HG03159 (cell line): Measurements from ENCODE around the gene SPRY1.

Experiments used
- ATAC-seq: cut with Tn5 transposase; IDR thresholded peaks from one replicate; pipeline ENCODE4 v1.9.1; 2021; ENCODE audit warnings: mild to moderate bottlenecking, moderate library complexity; ENCODE audit not compliant: unreplicated experiment

SPRY1 gene

GRCh38 chr4:123396307-123397143 lies at the start of gene SPRY1:
SPRY1 (plus strand) TSS chr4:123396795; CDS start chr4:123401592, 4,797 bp downstream.
- ATAC-seq: peak; percentile 43

GRCh38 chr4:123346951-123347350 lies 49.6 kb upstream of the SPRY1 start:
- no peak for ATAC-seq

GRCh38 chr4:123348946-123349345 lies 47.6 kb upstream of the SPRY1 start:
- ATAC-seq: no peak

- ATAC-seq: no peak
Observed at GRCh38 chr4:123349421-123350190, 47.0 kb upstream of the SPRY1 start.

- ATAC-seq: no peak
Observed at GRCh38 chr4:123350191-123350544, 46.4 kb upstream of the SPRY1 start.

- ATAC-seq: no peak
Observed at GRCh38 chr4:123350726-123351125, 45.9 kb upstream of the SPRY1 start.

- no peak for ATAC-seq
Observed at GRCh38 chr4:123351713-123352112, 44.9 kb upstream of the SPRY1 start.

- no peak for ATAC-seq
Observed at GRCh38 chr4:123352240-123352945, 44.2 kb upstream of the SPRY1 start.

- no peak for ATAC-seq
Observed at GRCh38 chr4:123352966-123353365, 43.6 kb upstream of the SPRY1 start.

GRCh38 chr4:123353656-123354055 lies 42.9 kb upstream of the SPRY1 start:
- ATAC-seq: no peak

- no peak for ATAC-seq
Observed at GRCh38 chr4:123354701-123355100, 41.9 kb upstream of the SPRY1 start.

GRCh38 chr4:123356921-123357320 lies 39.7 kb upstream of the SPRY1 start:
- ATAC-seq: no peak

- ATAC-seq: no peak
Observed at GRCh38 chr4:123359449-123360315, 36.9 kb upstream of the SPRY1 start.

- no peak for ATAC-seq
Observed at GRCh38 chr4:123361195-123361861, 35.3 kb upstream of the SPRY1 start.

GRCh38 chr4:123362103-123362502 lies 34.5 kb upstream of the SPRY1 start:
- ATAC-seq: no peak

- ATAC-seq: peak; percentile 94
Observed at GRCh38 chr4:123363729-123364128, 32.9 kb upstream of the SPRY1 start.

- no peak for ATAC-seq
Observed at GRCh38 chr4:123364906-123365305, 31.7 kb upstream of the SPRY1 start.

- ATAC-seq: no peak
Observed at GRCh38 chr4:123365412-123365811, 31.2 kb upstream of the SPRY1 start.

GRCh38 chr4:123366144-123366748 lies 30.3 kb upstream of the SPRY1 start:
- ATAC-seq: no peak

GRCh38 chr4:123378794-123379193 lies 17.8 kb upstream of the SPRY1 start:
- no peak for ATAC-seq
